Astrocyte of the cerebellum (primary cell): ENCODE data around the gene LCORL.
"Not testable (repeated sequence)": the region's sequence is repeated elsewhere in the genome, so short reads cannot be mapped to it uniquely, and the experiment has no call there.

Experiments used
- DNase-seq: peaks from one replicate; pipeline ENCODE4 v3.0.0-alpha.2; 2011; ENCODE audit warnings: low read depth
- H3K4me3 ChIP-seq: 2 replicates; pipeline ENCODE4 v1.5.1; 2011; ENCODE audit warnings: mild to moderate bottlenecking, low read depth, low read length, moderate library complexity
- in situ Hi-C: cut with HindIII; loops from 2 replicates; pipeline ENCODE4 v1.10.0; 2017; ENCODE audit warnings: low sequenced_read_pairs
- TF ChIP-seq, protein P1 (sequence below): IDR thresholded peaks from 2 replicates; pipeline ENCODE4 v1.5.1; 2012; ENCODE audit warnings: low read length, low read depth, moderate library complexity, mild to moderate bottlenecking; ENCODE audit errors: missing control alignments

The LCORL gene

DNA sequence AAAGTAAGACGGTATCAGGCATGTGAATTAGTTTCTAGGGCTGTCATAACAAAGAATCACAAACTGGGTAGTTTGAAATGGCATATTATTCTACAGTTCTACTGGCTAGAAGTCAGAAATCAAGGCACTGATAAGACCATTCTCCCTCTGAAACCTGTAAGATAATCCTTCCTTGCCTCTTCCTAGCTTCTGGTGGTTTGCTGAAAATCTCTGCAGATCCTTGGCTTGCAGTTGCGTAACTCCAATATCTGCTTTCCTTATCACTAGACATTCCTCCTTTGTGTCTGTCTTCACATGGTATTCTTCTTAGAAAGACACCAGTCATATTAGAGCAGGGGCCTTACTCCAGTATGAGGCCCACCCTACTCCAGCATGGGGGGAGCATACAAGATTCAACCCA, 19.6 kb upstream of the LCORL start:
- no peak overlapping the region for H3K4me3 ChIP-seq
- TF ChIP-seq, protein P1, sequence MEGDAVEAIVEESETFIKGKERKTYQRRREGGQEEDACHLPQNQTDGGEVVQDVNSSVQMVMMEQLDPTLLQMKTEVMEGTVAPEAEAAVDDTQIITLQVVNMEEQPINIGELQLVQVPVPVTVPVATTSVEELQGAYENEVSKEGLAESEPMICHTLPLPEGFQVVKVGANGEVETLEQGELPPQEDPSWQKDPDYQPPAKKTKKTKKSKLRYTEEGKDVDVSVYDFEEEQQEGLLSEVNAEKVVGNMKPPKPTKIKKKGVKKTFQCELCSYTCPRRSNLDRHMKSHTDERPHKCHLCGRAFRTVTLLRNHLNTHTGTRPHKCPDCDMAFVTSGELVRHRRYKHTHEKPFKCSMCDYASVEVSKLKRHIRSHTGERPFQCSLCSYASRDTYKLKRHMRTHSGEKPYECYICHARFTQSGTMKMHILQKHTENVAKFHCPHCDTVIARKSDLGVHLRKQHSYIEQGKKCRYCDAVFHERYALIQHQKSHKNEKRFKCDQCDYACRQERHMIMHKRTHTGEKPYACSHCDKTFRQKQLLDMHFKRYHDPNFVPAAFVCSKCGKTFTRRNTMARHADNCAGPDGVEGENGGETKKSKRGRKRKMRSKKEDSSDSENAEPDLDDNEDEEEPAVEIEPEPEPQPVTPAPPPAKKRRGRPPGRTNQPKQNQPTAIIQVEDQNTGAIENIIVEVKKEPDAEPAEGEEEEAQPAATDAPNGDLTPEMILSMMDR: no peak
- no peak for DNase-seq
- in situ Hi-C loops: no loop called here

DNA sequence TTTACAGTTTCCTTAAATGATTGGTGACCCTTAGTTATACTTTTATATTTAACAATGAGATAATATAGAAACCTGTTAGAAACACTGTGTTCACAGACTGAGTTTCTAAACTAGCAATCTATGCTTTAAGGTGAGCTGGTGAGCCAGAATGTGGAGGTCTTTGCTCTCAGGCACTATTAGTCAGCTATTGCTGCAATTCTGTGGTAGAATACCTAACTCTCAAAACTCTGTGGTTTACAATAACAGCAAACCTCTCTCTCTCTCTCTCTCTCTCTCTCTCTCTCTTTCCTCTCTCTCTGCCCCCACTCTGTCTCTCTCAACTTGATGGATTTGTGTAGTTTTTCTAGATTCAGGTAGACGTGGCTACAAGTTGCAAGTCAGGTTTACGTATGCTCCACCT, 17.6 kb upstream of the LCORL start:
- no peak overlapping the region for H3K4me3 ChIP-seq
- in situ Hi-C loops: no loop called here
- TF ChIP-seq, protein P1: no peak
- DNase-seq: no peak

DNA sequence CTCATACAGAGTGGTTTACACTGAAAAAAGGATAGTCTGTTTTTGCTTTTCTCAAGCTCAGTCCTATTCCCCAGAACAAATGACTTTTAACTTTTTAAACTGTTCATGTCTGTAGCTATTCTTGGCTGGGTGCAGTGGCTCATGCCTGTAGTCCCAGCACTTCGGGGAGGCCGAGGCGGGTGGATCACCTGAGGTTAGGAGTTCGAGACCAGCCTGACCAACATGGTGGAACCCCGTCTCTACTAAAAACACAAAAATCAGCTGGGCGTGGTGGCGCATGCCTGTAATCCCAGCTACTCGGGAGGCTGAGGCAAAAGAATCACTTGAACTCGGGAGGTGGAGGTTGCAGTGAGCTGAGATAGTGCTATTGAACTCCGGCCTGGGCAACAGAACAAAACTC, 14.8 kb upstream of the LCORL start:
- H3K4me3 ChIP-seq, in situ Hi-C loops, DNase-seq: not testable (repeated sequence)

DNA sequence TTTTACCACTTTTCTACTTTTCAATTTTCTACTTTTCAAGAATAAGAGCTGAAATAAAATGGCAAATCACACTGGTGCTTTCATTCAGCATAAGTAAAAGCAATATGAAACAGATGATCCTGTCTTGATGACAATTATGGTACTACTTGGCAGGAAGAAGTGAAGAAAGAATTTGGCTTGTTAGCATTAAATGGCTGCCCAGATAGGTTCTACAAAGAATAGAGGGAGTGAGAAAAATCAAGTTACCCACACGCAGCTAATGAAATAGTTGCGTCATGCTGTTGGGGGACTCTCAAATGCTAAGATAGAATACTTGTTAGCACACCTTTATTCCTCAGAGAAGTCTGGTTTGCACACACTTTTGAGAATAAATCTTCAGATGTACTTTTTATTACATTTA, 12.5 kb upstream of the LCORL start:
- H3K4me3 ChIP-seq: no peak overlapping the region
- TF ChIP-seq, protein P1: no peak
- in situ Hi-C loops: no loop called here
- no peak for DNase-seq

DNA sequence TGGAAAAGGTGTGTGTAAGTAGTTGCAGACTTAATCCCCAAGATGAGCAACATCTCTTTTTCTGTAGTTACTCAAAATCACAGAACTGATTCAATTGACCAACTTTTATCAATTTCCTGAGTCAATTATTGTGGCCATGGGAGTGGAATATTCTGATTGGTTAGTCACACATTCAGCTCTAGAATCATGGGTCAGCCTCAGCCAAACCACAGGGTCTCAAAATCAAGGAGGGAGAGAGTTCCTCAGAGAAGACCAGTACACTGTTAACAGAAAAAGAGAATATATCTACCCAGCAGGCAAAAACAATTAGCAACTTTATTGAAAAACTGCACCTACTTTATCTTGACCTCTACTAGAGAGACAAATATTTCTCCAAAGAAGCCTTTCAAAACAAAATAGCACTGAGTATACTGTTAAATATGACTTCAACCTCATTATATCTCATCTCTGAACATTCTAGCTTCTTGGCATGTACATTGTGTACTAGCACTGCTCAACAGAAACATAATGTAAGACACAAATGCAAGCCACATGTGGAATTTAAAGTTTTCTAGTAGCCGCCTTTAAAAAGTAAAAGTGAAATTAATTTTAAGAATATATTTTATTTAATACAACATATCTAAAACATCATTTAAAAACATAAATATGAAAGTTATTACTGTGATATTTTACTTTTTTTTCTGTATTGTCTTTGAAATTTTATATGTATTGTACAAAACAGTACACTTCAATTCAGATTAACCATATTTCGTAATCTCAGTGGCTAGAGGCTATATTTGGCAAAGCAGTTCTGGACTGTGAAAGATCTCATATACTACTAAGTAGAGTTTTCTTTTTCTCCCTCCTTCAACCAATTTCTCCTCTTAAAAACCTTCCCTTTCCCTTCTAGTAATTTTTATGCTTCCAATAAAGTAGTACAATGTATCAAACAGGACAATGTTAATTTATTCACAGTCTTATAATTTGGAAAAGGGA, 11.8 kb upstream of the LCORL start:
- in situ Hi-C loops: no loop called here
- DNase-seq: no peak
- TF ChIP-seq, protein P1: no peak
- H3K4me3 ChIP-seq: no peak overlapping the region

DNA sequence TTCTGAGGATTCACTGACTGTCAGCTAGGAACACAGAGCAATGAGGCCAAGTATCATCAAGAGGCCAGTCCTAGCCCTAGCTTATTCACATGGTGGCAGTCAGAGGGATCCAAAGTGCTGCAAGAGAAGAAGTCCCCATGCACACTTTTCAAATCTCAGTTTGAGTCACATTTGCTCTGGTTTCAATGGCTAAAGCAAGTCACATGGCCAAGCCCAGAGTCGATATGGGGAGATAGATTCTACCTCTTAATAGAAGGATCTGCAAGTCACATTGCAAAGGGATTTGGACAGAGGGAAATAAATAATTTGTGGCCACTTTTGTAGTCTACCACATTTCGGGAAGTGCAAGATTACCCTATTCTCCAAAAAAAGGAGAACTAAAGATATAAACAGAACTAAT, 3.7 kb upstream of the LCORL start:
- no peak for DNase-seq
- H3K4me3 ChIP-seq: no peak overlapping the region
- in situ Hi-C loops: no loop called here
- TF ChIP-seq, protein P1: no peak

DNA sequence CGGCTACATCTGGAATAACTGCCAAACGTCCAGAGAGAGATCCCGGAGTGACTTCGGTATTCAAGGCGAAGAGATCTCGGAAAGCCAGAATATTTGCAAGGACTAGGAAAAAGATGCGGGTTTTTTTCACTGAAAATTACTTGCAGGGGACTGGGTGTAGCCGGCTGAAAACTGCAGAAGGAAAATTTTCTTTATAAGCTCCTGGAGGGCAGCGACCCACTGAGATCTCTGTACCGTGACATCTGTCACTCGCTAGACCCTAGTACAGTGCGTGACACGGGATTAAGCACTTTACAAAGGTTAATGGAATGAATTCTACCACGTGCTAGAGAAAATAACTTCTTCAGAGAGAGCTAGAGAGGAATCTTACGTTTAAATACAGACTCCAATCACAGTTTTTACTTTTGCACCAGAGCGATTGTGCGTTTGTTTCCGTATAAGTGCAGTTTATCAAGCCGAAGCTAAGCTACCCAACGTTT, 1.1 kb upstream of the LCORL start:
- in situ Hi-C loops: no loop called here
- TF ChIP-seq, protein P1: no peak
- no peak for DNase-seq
- peak overlapping the region; percentile 75 for H3K4me3 ChIP-seq
